Liver (tissue), 9 donors: ENCODE results near the gene ENPP4. TPM values are rescaled to one million over a fixed set of nuclear protein-coding genes. Genes with fewer than 3 reads are reported as not detected.

Experiments used
- DNase-seq: peaks from one replicate; pipeline ENCODE4 v3.0.0-alpha.2; 2017; ENCODE audit warnings: low spot score
- H3K27ac ChIP-seq, 2 donors: one replicate each; pipeline ENCODE4 v1.7.0; 2013; ENCODE audit warnings: inconsistent platforms in 2 of 2, low read length in 2 of 2, control low read depth in 1 of 2, low read depth in 1 of 2, mild to moderate bottlenecking in 1 of 2
- H3K27me3 ChIP-seq, 4 donors: one replicate each; pipeline versions ENCODE4 v1.6.1 to v1.7.0; 2013; ENCODE audit warnings: low read length in 3 of 4, inconsistent platforms in 1 of 4, mild to moderate bottlenecking in 1 of 4, moderate library complexity in 1 of 4; ENCODE audit not compliant: control insufficient read depth in 4 of 4, insufficient read depth in 4 of 4
- H3K36me3 ChIP-seq, 4 donors: one replicate each; pipeline versions ENCODE4 v1.6.1 to v1.7.0; 2013; ENCODE audit warnings: low read length in 3 of 4, mild to moderate bottlenecking in 3 of 4, low read depth in 1 of 4, moderate library complexity in 1 of 4; ENCODE audit not compliant: control insufficient read depth in 4 of 4, insufficient read depth in 3 of 4
- H3K4me1 ChIP-seq, 4 donors: one replicate each; pipeline versions ENCODE4 v1.6.1 to v1.7.0; 2013; ENCODE audit warnings: low read length in 3 of 4, mild to moderate bottlenecking in 3 of 4, moderate library complexity in 1 of 4; ENCODE audit not compliant: control insufficient read depth in 4 of 4, insufficient read depth in 4 of 4
- H3K4me3 ChIP-seq, 3 donors: one replicate each; pipeline versions ENCODE4 v1.6.1 to v1.7.0; 2013; ENCODE audit warnings: low read length in 3 of 3, control low read depth in 1 of 3, low read depth in 1 of 3, mild to moderate bottlenecking in 1 of 3
- H3K9ac ChIP-seq, 2 donors: one replicate each; pipeline ENCODE4 v1.7.0; 2013; ENCODE audit warnings: low read length in 2 of 2, mild to moderate bottlenecking in 2 of 2, moderate library complexity in 2 of 2, control low read depth in 1 of 2, low read depth in 1 of 2
- H3K9me3 ChIP-seq, 4 donors: one replicate each; pipeline versions ENCODE4 v1.6.1 to v1.7.0; 2013; ENCODE audit warnings: low read length in 3 of 4; ENCODE audit not compliant: control insufficient read depth in 4 of 4
- ATF3 ChIP-seq: IDR thresholded peaks from 2 replicates; pipeline ENCODE4 v1.6.1; 2016; ENCODE audit warnings: antibody characterized with exemption
- CTCF ChIP-seq: fragments of 150-350 bp; IDR thresholded peaks from 2 replicates; pipeline ENCODE4 v1.5.1; 2017; ENCODE audit warnings: improper control_type of control experiment, low read depth, low read length; ENCODE audit not compliant: missing input control
- EGR1 ChIP-seq, 2 donors: IDR thresholded peaks; 2 replicates each; pipeline ENCODE4 v1.6.1; 2016 to 2018; ENCODE audit warnings: antibody characterized with exemption in 2 of 2, low read depth in 2 of 2
- FOXA2 ChIP-seq: IDR thresholded peaks from 2 replicates; pipeline ENCODE4 v1.6.1; 2016; ENCODE audit warnings: antibody characterized with exemption
- GABPA ChIP-seq, 2 donors: IDR thresholded peaks in 1 of 2; conservative IDR thresholded peaks in 1 of 2; 2 replicates each; pipeline ENCODE4 v1.6.1; 2016; ENCODE audit warnings: antibody characterized with exemption in 2 of 2, mild to moderate bottlenecking in 1 of 2, moderate library complexity in 1 of 2
- HNF4A ChIP-seq, 2 donors: conservative IDR thresholded peaks; 2 replicates each; pipeline ENCODE4 v1.6.1; 2016; ENCODE audit warnings: antibody characterized with exemption in 2 of 2, mild to moderate bottlenecking in 2 of 2
- HNF4G ChIP-seq: IDR thresholded peaks from 2 replicates; pipeline ENCODE4 v1.6.1; 2016; ENCODE audit warnings: antibody characterized with exemption
- JUND ChIP-seq, 2 donors: IDR thresholded peaks; 2 replicates each; pipeline ENCODE4 v1.6.1; 2016; ENCODE audit warnings: antibody characterized with exemption in 2 of 2
- NR2F2 ChIP-seq: IDR thresholded peaks from 2 replicates; pipeline ENCODE4 v1.6.1; 2016; ENCODE audit warnings: antibody characterized with exemption
- RAD21 ChIP-seq, 2 donors: IDR thresholded peaks; 2 replicates each; pipeline ENCODE4 v1.6.1; 2016; ENCODE audit warnings: antibody characterized with exemption in 2 of 2, mild to moderate bottlenecking in 2 of 2
- REST ChIP-seq: IDR thresholded peaks from 2 replicates; pipeline ENCODE4 v1.6.1; 2016; ENCODE audit warnings: antibody characterized with exemption, mild to moderate bottlenecking
- RXRA ChIP-seq, 2 donors: IDR thresholded peaks; 2 replicates each; pipeline ENCODE4 v1.6.1; 2017 to 2018; ENCODE audit warnings: antibody characterized with exemption in 2 of 2, mild to moderate bottlenecking in 1 of 2
- SP1 ChIP-seq: IDR thresholded peaks from 2 replicates; pipeline ENCODE4 v1.6.1; 2018; ENCODE audit warnings: antibody characterized with exemption, mild to moderate bottlenecking
- TAF1 ChIP-seq: conservative IDR thresholded peaks from 2 replicates; pipeline ENCODE4 v1.6.1; 2016; ENCODE audit warnings: antibody characterized with exemption, mild to moderate bottlenecking
- WGBS: extraction: QIAGEN DNeasy Blood & Tissue Kit; methylation state at CpG from one replicate; pipeline ENCODE4 v1.1.7; 2013; 5-methylcytosine and 5-hydroxymethylcytosine counted together
- polyA plus RNA-seq, 2 donors: library from polyadenylated mRNA; stranded (reverse) in 1 of 2; unstranded in 1 of 2; fragments of 200-250 nt in 1 of 2; fragments of >200 nt in 1 of 2; fragmentation: Nextera tagmentation in 1 of 2; extraction: Ambion mirVana in 1 of 2; gene quantifications; one replicate each; pipeline versions ENCODE4 v1.2.1 to v1.2.3, GENCODE V29; 2013 to 2015
- total RNA-seq, 2 donors: library from RNA; depleted of rRNA; stranded (reverse); fragments of >200 nt; gene quantifications; one replicate each; pipeline ENCODE4 v1.2.3, GENCODE V29; 2014
- TF ChIP-seq, protein P1 (sequence below): IDR thresholded peaks from 2 replicates; pipeline ENCODE4 v1.6.1; 2016; ENCODE audit warnings: antibody characterized with exemption
- TF ChIP-seq, protein P2 (sequence below): IDR thresholded peaks from 2 replicates; pipeline ENCODE4 v1.6.1; 2016; ENCODE audit warnings: antibody characterized with exemption
- donor health status: healthy.
- donor health status: healthy.
- donor health status: healthy.
- donor health status: healthy.
- donor health status: healthy.

ENPP4 gene
- total and polyA plus RNA-seq, 4 donors: 3.6 to 12.6 (median 4.8) TPM

- Histone ChIP-seq H3K9ac (no peak overlapping the region), H3K4me1 (peaks cover 0 to 1% (median 0%) of the 10 kb centered on the region in 4 donors)
- TF ChIP-seq EGR1 (IDR thresholded peaks at IDR 0.05; ENCODE audit: low read depth in 2 of 2) (no peak), CTCF (no peak)
Measured at GRCh38 chr6:46103441-46104115, 26.2 kb upstream of the ENPP4 start.

DNA sequence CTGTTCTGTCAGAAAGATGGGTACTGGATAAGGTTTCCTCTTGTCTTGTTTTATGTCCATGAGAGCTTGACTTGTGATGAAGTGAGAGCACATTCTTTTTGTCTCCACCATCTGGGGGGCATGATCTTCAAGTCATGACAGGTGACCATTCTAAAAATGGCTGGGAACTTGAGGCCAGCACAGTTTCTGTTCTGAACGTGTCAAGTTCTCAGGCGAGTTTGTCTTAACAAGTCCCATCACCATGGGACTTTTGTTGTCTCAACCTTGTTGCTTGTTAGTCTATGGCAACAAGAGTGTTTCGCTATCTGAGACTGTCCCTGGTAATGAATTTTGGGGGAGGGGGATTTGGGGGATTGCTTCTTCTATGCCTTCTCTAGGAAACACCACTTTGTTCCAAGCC is 25.6 kb upstream of the ENPP4 start:
- no peak overlapping the region for H3K9ac ChIP-seq
- H3K4me1 ChIP-seq: peaks cover 0 to 1% (median 0%) of the 10 kb centered on the region in 4 donors
- H3K36me3 ChIP-seq: no peaks in the 10 kb centered on the region
- no peak for TF ChIP-seq HNF4A (conservative IDR thresholded peaks at IDR 0.05)
- TF ChIP-seq GABPA (IDR thresholded peaks at IDR 0.05 in 1 of 2, conservative IDR thresholded peaks at IDR 0.05 in 1 of 2): no peak
- TF ChIP-seq, protein P1, sequence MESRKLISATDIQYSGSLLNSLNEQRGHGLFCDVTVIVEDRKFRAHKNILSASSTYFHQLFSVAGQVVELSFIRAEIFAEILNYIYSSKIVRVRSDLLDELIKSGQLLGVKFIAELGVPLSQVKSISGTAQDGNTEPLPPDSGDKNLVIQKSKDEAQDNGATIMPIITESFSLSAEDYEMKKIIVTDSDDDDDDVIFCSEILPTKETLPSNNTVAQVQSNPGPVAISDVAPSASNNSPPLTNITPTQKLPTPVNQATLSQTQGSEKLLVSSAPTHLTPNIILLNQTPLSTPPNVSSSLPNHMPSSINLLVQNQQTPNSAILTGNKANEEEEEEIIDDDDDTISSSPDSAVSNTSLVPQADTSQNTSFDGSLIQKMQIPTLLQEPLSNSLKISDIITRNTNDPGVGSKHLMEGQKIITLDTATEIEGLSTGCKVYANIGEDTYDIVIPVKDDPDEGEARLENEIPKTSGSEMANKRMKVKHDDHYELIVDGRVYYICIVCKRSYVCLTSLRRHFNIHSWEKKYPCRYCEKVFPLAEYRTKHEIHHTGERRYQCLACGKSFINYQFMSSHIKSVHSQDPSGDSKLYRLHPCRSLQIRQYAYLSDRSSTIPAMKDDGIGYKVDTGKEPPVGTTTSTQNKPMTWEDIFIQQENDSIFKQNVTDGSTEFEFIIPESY: no peak
- no peak for TF ChIP-seq FOXA2
- TF ChIP-seq HNF4G: no peak
- no peak for TF ChIP-seq SP1
- TF ChIP-seq EGR1 (IDR thresholded peaks at IDR 0.05; ENCODE audit: low read depth in 2 of 2): no peak
- TF ChIP-seq CTCF: no peak
- no peak for TF ChIP-seq ATF3
- no peak for TF ChIP-seq RAD21 (IDR thresholded peaks at IDR 0.05)
- TF ChIP-seq RXRA (IDR thresholded peaks at IDR 0.05): no peak
- TF ChIP-seq, protein P2, sequence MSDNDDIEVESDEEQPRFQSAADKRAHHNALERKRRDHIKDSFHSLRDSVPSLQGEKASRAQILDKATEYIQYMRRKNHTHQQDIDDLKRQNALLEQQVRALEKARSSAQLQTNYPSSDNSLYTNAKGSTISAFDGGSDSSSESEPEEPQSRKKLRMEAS: no peak
- TF ChIP-seq REST: no peak
- TF ChIP-seq JUND (IDR thresholded peaks at IDR 0.05): no peak
- no peak for TF ChIP-seq NR2F2
- no peak for TF ChIP-seq TAF1
- 96% methylated on average over 3 of the region's 3 CpGs for WGBS
- H3K27me3 ChIP-seq: no peaks in the 10 kb centered on the region
- no peak overlapping the region for H3K27ac ChIP-seq
- H3K9me3 ChIP-seq: no peaks in the 10 kb centered on the region
- H3K4me3 ChIP-seq: no peak overlapping the region
- DNase-seq: no peak

More at GRCh38 chr6:46103441-46104115, 26.2 kb upstream of the ENPP4 start:
- no peak overlapping the region for H3K27ac ChIP-seq
- DNase-seq: no peak
- no peak overlapping the region for H3K4me3 ChIP-seq
- no peaks in the 10 kb centered on the region for H3K9me3 ChIP-seq
- no peaks in the 10 kb centered on the region for H3K36me3 ChIP-seq
- H3K27me3 ChIP-seq: no peaks in the 10 kb centered on the region
